ENCODE measurements around the gene OR1I1.

GRCh38 chr19:15098460-15098859 lies 16.4 kb downstream of the OR1I1 start:
- TF ChIP-seq, protein P1, sequence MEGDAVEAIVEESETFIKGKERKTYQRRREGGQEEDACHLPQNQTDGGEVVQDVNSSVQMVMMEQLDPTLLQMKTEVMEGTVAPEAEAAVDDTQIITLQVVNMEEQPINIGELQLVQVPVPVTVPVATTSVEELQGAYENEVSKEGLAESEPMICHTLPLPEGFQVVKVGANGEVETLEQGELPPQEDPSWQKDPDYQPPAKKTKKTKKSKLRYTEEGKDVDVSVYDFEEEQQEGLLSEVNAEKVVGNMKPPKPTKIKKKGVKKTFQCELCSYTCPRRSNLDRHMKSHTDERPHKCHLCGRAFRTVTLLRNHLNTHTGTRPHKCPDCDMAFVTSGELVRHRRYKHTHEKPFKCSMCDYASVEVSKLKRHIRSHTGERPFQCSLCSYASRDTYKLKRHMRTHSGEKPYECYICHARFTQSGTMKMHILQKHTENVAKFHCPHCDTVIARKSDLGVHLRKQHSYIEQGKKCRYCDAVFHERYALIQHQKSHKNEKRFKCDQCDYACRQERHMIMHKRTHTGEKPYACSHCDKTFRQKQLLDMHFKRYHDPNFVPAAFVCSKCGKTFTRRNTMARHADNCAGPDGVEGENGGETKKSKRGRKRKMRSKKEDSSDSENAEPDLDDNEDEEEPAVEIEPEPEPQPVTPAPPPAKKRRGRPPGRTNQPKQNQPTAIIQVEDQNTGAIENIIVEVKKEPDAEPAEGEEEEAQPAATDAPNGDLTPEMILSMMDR (IDR thresholded peaks at IDR 0.05) = no peak
- no peak for TF ChIP-seq EZH2phosphoT487 (IDR thresholded peaks at IDR 0.05)
